Tibial nerve (tissue), 4 donors: Measurements from ENCODE around the gene RASA1.

ENCODE experiments used
- CTCF ChIP-seq, 5 experiments: fragments of 200-600 bp in 3 of 5; fragments of 450-650 bp in 2 of 5; sonication (generic) in 3 of 5; IDR thresholded peaks; one replicate each; pipeline ENCODE4 v1.5.1; 2016 to 2019; ENCODE audit warnings: antibody characterized with exemption in 5 of 5, mild to moderate bottlenecking in 3 of 5, moderate library complexity in 2 of 5
- EP300 ChIP-seq, 2 donors: sonication (generic); formaldehyde crosslinking; IDR thresholded peaks; one replicate each; pipeline ENCODE4 v1.6.1; 2017; ENCODE audit warnings: antibody characterized with exemption in 2 of 2, mild to moderate bottlenecking in 1 of 2
- POLR2A ChIP-seq, 2 donors: fragments of 450-650 bp; IDR thresholded peaks; one replicate each; pipeline ENCODE4 v1.6.1; 2017; ENCODE audit warnings: antibody characterized with exemption in 2 of 2, mild to moderate bottlenecking in 2 of 2, moderate library complexity in 2 of 2

- TF ChIP-seq CTCF (IDR thresholded peaks at IDR 0.05) (no peak), POLR2A (IDR thresholded peaks at IDR 0.05) (no peak), EP300 (IDR thresholded peaks at IDR 0.05) (no peak)
Measured at GRCh38 chr5:87276655-87277054, 9.0 kb downstream of the RASA1 start.
